Activated CD8-positive, alpha-beta T cell treated with anti-CD3 and anti-CD28 coated beads for 36 hours (primary cell): ENCODE measurements around the gene TRAPPC12. TPM values are rescaled to one million over a fixed set of nuclear protein-coding genes. Genes with fewer than 3 reads are reported as not detected.
"Not testable (repeated sequence)": the region's sequence is repeated elsewhere in the genome, so short reads cannot be mapped to it uniquely, and the experiment has no call there.

Experiments
- ATAC-seq: fragments of 200-7000 bp; cut with Tn5 transposase; one replicate; pipeline ENCODE4 v1.10.0; 2021; ENCODE audit warnings: mild to moderate bottlenecking, moderate library complexity
- CTCF ChIA-PET: fragments of 350-600 bp; sonication (Branson Sonifier 250); formaldehyde crosslinking; loops from one replicate; lab custom pipeline; 2021; ENCODE audit warnings: antibody characterized with exemption; lab: Charles Lee
- POLR2A ChIA-PET: fragments of 350-600 bp; sonication (Branson Sonifier 250); formaldehyde crosslinking; loops from one replicate; lab custom pipeline; 2021; ENCODE audit warnings: antibody characterized with exemption; lab: Charles Lee
- DNase-seq: peaks from one replicate; pipeline ENCODE4 v3.0.0-alpha.2; 2020
- H3K27ac Mint-ChIP-seq: one replicate; pipeline ENCODE4 v1.8.0; 2021; ENCODE audit warnings: mild to moderate bottlenecking, mixed read lengths
- H3K27me3 Mint-ChIP-seq: one replicate; pipeline ENCODE4 v1.8.0; 2021; ENCODE audit warnings: mixed read lengths
- H3K36me3 Mint-ChIP-seq: one replicate; pipeline ENCODE4 v1.8.0; 2021; ENCODE audit warnings: low read depth, mixed read lengths
- H3K4me1 Mint-ChIP-seq: one replicate; pipeline ENCODE4 v1.8.0; 2021; ENCODE audit warnings: low read depth, mixed read lengths
- H3K4me3 Mint-ChIP-seq: one replicate; pipeline ENCODE4 v1.8.0; 2021; ENCODE audit warnings: mild to moderate bottlenecking, moderate library complexity, mixed read lengths
- H3K9me3 Mint-ChIP-seq: one replicate; pipeline ENCODE4 v1.8.0; 2021; ENCODE audit warnings: mixed read lengths
- intact Hi-C: fragments of 100-400 bp; cut with micrococcal nuclease; formaldehyde crosslinking; loops from one replicate; pipeline ENCODE4 v1.10.0; 2022
- total RNA-seq, 2 experiments: library from RNA; stranded (reverse); gene quantifications; one replicate each; pipeline ENCODE4 v1.2.3, GENCODE V29; 2021
- TF ChIP-seq, protein P1 (sequence below): fragments of 200-600 bp; IDR thresholded peaks from one replicate; pipeline ENCODE4 v1.8.0; 2022; ENCODE audit warnings: antibody characterized with exemption, mild to moderate bottlenecking

The TRAPPC12 gene
- total RNA-seq, 2 experiments from 2014 or later, result 52.9 to 65.3 TPM

- Mint-ChIP-seq H3K4me1 (peaks cover 15% of the 10 kb centered on the region), H3K4me3 (no peak overlapping the region), H3K27ac (no peak overlapping the region), H3K27me3 (no peaks in the 10 kb centered on the region), H3K36me3 (peaks cover 29% of the 10 kb centered on the region), H3K9me3 (peaks cover 7% of the 10 kb centered on the region)
- TF ChIP-seq, protein P1, sequence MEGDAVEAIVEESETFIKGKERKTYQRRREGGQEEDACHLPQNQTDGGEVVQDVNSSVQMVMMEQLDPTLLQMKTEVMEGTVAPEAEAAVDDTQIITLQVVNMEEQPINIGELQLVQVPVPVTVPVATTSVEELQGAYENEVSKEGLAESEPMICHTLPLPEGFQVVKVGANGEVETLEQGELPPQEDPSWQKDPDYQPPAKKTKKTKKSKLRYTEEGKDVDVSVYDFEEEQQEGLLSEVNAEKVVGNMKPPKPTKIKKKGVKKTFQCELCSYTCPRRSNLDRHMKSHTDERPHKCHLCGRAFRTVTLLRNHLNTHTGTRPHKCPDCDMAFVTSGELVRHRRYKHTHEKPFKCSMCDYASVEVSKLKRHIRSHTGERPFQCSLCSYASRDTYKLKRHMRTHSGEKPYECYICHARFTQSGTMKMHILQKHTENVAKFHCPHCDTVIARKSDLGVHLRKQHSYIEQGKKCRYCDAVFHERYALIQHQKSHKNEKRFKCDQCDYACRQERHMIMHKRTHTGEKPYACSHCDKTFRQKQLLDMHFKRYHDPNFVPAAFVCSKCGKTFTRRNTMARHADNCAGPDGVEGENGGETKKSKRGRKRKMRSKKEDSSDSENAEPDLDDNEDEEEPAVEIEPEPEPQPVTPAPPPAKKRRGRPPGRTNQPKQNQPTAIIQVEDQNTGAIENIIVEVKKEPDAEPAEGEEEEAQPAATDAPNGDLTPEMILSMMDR, result no peak
- ChIA-PET CTCF (no interaction called here), POLR2A (interaction anchor here (1.1 kb wide), 1 partner anchor 22 kb away, joined by 3 read pairs; the partner anchor contains the start of gene EIPR1)
- DNase-seq, result no peak
- ATAC-seq, result no peak
- intact Hi-C loops, result no loop called here
These were observed 23.4 kb upstream of the TRAPPC12 start for GRCh38 chr2:3355951-3356569.

DNA sequence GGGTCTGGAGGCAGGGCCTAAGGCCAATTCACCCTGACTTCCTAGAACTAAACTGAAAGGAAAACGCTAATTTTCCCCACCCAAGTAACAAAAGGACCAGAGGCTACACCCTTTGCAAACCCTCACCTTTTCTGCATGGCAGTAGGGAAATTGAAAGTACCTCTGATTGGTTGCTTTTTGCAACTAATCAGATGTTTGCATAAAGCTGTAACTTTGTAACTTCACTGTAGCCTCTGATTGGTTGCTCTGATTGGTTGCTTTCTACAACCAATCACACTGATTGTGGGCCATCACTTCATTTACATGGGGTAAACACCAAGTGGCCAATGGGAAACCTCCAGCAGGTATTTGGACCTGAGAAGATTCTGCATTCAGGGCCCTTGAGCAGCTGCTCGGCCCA is 22.7 kb upstream of the TRAPPC12 start:
- intact Hi-C loops, result no loop called here
- no peak for DNase-seq
- ChIA-PET POLR2A (interaction anchor here (1.1 kb wide), 1 partner anchor 21 kb away, joined by 3 read pairs; the partner anchor contains the start of gene EIPR1), CTCF (no interaction called here)
- Mint-ChIP-seq H3K9me3 (peaks cover 7% of the 10 kb centered on the region), H3K4me1 (peaks cover 21% of the 10 kb centered on the region), H3K4me3 (no peak overlapping the region), H3K27ac (no peak overlapping the region), H3K36me3 (peaks cover 22% of the 10 kb centered on the region), H3K27me3 (no peaks in the 10 kb centered on the region)
- TF ChIP-seq, protein P1, result no peak
- ATAC-seq, result no peak

DNA sequence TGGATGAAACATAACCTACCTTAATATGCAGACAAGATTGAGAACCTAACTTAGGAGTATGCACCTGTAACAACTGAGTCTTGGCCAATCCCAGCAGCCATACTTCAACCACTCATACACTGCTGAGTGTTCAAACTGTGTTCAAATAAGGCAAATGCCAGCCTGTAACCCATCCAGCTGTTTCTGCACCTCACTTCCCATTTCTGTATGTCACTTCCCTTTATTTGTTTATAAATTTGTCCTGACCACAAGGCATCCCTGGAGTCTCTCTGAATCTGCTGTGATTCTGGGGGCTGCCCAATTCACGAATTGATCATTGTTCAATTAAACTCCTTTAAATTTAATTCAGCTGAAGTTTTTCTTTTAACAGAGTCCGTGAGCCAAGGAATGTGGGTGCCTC is 22.0 kb upstream of the TRAPPC12 start:
- intact Hi-C loops, CTCF ChIA-PET, H3K27ac Mint-ChIP-seq, H3K4me3 Mint-ChIP-seq, H3K9me3 Mint-ChIP-seq, ATAC-seq, POLR2A ChIA-PET, DNase-seq, H3K27me3 Mint-ChIP-seq: not testable (repeated sequence)
- peaks cover 23% of the 10 kb centered on the region for H3K4me1 Mint-ChIP-seq
- H3K36me3 Mint-ChIP-seq, result peaks cover 20% of the 10 kb centered on the region

- no peak for DNase-seq
- CTCF ChIA-PET, result no interaction called here
- no peak for ATAC-seq
- H3K4me3 Mint-ChIP-seq, result no peak overlapping the region
- TF ChIP-seq, protein P1, result no peak
- peaks cover 15% of the 10 kb centered on the region for H3K36me3 Mint-ChIP-seq
- POLR2A ChIA-PET, result no interaction called here
- no peaks in the 10 kb centered on the region for H3K27me3 Mint-ChIP-seq
- intact Hi-C loops, result no loop called here
- no peak overlapping the region for H3K27ac Mint-ChIP-seq
- H3K4me1 Mint-ChIP-seq, result peaks cover 28% of the 10 kb centered on the region
- H3K9me3 Mint-ChIP-seq, result peaks cover 4% of the 10 kb centered on the region
These were observed 21.6 kb upstream of the TRAPPC12 start for GRCh38 chr2:3357926-3358325.

- no peaks in the 10 kb centered on the region for H3K27me3 Mint-ChIP-seq
- ChIA-PET POLR2A (no interaction called here), CTCF (no interaction called here)
- no peak overlapping the region for H3K27ac Mint-ChIP-seq
- DNase-seq, result no peak
- peaks cover 6% of the 10 kb centered on the region for H3K36me3 Mint-ChIP-seq
- TF ChIP-seq, protein P1, result no peak
- peaks cover 34% of the 10 kb centered on the region for H3K4me1 Mint-ChIP-seq
- intact Hi-C loops, result no loop called here
- H3K9me3 Mint-ChIP-seq, result no peaks in the 10 kb centered on the region
- H3K4me3 Mint-ChIP-seq, result no peak overlapping the region
- ATAC-seq, result no peak
These were observed 17.7 kb upstream of the TRAPPC12 start for GRCh38 chr2:3361518-3362389.
